HEK293 (cell line): ENCODE measurements around the gene DNAH11.
"Not testable (repeated sequence)": the region's sequence is repeated elsewhere in the genome, so short reads cannot be mapped to it uniquely, and the experiment has no call there.

Experiments used
- KLF16 ChIP-seq: fragments of 450-650 bp; formaldehyde crosslinking; IDR thresholded peaks from 2 replicates; pipeline ENCODE4 v1.5.1; 2017; ENCODE audit warnings: missing biosample characterization, missing genetic modification characterization
- PRDM1 ChIP-seq: fragments of 450-650 bp; formaldehyde crosslinking; IDR thresholded peaks from 2 replicates; pipeline ENCODE4; 2016; ENCODE audit warnings: missing biosample characterization, missing genetic modification characterization
- TCF7L2 ChIP-seq: IDR thresholded peaks from 2 replicates; pipeline ENCODE4 v1.6.1; 2011; ENCODE audit warnings: low read depth, mild to moderate bottlenecking, inconsistent platforms, low read length, moderate library complexity, borderline replicate concordance
- TF ChIP-seq, protein P1 (sequence below): fragments of 450-650 bp; formaldehyde crosslinking; IDR thresholded peaks from 2 replicates; pipeline ENCODE4 v1.5.1; 2016; ENCODE audit warnings: missing biosample characterization, missing genetic modification characterization
- TF ChIP-seq, protein P2 (sequence below): fragments of 450-650 bp; formaldehyde crosslinking; IDR thresholded peaks from 2 replicates; pipeline ENCODE4 v1.5.1; 2016; ENCODE audit warnings: missing biosample characterization, missing genetic modification characterization
- TF ChIP-seq, protein P3 (sequence below): sonication (generic); formaldehyde crosslinking; IDR thresholded peaks from 2 replicates; pipeline ENCODE4 v1.8.1; 2022; ENCODE audit warnings: mild to moderate bottlenecking, moderate library complexity, missing genetic modification reagents

- TF ChIP-seq, protein P1, sequence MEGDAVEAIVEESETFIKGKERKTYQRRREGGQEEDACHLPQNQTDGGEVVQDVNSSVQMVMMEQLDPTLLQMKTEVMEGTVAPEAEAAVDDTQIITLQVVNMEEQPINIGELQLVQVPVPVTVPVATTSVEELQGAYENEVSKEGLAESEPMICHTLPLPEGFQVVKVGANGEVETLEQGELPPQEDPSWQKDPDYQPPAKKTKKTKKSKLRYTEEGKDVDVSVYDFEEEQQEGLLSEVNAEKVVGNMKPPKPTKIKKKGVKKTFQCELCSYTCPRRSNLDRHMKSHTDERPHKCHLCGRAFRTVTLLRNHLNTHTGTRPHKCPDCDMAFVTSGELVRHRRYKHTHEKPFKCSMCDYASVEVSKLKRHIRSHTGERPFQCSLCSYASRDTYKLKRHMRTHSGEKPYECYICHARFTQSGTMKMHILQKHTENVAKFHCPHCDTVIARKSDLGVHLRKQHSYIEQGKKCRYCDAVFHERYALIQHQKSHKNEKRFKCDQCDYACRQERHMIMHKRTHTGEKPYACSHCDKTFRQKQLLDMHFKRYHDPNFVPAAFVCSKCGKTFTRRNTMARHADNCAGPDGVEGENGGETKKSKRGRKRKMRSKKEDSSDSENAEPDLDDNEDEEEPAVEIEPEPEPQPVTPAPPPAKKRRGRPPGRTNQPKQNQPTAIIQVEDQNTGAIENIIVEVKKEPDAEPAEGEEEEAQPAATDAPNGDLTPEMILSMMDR: not testable (repeated sequence)
- not testable (repeated sequence) for TF ChIP-seq KLF16 (tag by site-specific recombination); PRDM1; TCF7L2
- TF ChIP-seq, protein P2, sequence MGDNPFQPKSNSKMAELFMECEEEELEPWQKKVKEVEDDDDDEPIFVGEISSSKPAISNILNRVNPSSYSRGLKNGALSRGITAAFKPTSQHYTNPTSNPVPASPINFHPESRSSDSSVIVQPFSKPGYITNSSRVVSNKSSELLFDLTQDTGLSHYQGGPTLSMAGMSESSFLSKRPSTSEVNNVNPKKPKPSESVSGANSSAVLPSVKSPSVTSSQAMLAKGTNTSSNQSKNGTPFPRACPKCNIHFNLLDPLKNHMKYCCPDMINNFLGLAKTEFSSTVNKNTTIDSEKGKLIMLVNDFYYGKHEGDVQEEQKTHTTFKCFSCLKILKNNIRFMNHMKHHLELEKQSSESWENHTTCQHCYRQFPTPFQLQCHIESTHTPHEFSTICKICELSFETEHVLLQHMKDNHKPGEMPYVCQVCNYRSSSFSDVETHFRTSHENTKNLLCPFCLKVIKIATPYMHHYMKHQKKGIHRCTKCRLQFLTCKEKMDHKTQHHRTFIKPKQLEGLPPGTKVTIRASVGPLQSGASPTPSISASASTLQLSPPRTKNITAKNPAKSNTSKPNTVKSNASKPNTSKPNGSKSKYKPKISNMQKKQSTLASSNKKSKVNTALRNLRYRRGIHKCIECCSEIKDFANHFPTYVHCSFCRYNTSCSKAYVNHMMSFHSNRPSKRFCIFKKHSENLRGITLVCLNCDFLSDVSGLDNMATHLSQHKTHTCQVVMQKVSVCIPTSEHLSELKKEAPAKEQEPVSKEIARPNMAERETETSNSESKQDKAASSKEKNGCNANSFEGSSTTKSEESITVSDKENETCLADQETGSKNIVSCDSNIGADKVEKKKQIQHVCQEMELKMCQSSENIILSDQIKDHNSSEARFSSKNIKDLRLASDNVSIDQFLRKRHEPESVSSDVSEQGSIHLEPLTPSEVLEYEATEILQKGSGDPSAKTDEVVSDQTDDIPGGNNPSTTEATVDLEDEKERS (tag by site-specific recombination): not testable (repeated sequence)
- TF ChIP-seq, protein P3, sequence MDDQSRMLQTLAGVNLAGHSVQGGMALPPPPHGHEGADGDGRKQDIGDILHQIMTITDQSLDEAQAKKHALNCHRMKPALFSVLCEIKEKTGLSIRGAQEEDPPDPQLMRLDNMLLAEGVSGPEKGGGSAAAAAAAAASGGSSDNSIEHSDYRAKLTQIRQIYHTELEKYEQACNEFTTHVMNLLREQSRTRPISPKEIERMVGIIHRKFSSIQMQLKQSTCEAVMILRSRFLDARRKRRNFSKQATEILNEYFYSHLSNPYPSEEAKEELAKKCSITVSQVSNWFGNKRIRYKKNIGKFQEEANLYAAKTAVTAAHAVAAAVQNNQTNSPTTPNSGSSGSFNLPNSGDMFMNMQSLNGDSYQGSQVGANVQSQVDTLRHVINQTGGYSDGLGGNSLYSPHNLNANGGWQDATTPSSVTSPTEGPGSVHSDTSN: not testable (repeated sequence)
These were observed 390.5 kb downstream of the DNAH11 start for GRCh38 chr7:21933293-21933692.
